Testis (tissue), 2 donors: Measurements from ENCODE around the gene CLIC3.

Experiments
- CTCF ChIP-seq, 3 experiments: fragments of 450-650 bp in 2 of 3; fragments of 200-600 bp in 1 of 3; sonication (generic) in 1 of 3; IDR thresholded peaks; one replicate each; pipeline ENCODE4 v1.5.1; 2016 to 2019; ENCODE audit warnings: antibody characterized with exemption in 3 of 3, mild to moderate bottlenecking in 2 of 3, moderate library complexity in 1 of 3
- POLR2A ChIP-seq: fragments of 450-650 bp; IDR thresholded peaks from one replicate; pipeline ENCODE4 v1.6.1; 2017; ENCODE audit warnings: antibody characterized with exemption, mild to moderate bottlenecking, moderate library complexity

GRCh38 chr9:136955943-136956335 is 40.4 kb downstream of the CLIC3 start:
- TF ChIP-seq CTCF (IDR thresholded peaks at IDR 0.05) (no peak), POLR2A (no peak)
